Keratinocyte (primary cell): ENCODE measurements around the gene ANKRD44.

Experiments used
- CTCF ChIP-seq, 3 experiments: IDR thresholded peaks in 1 of 3; conservative IDR thresholded peaks in 1 of 3; optimal IDR thresholded peaks in 1 of 3; 2 replicates in 2 of 3; 3 replicates in 1 of 3; pipeline versions ENCODE3 to v1.5.1; 2011; ENCODE audit warnings: low read length in 3 of 3, mild to moderate bottlenecking in 3 of 3, moderate library complexity in 2 of 3, control low read depth in 1 of 3, inconsistent platforms in 1 of 3; ENCODE audit not compliant: insufficient read depth in 2 of 3; ENCODE audit errors: extremely low read depth in 1 of 3
- EZH2 ChIP-seq: IDR thresholded peaks from one replicate; pipeline ENCODE4 v1.6.1; 2012; ENCODE audit warnings: inconsistent platforms, mild to moderate bottlenecking, low read length, moderate library complexity

GRCh38 chr2:197241596-197241995, 69.0 kb downstream of the ANKRD44 start:
- no peak for TF ChIP-seq CTCF (optimal IDR thresholded peaks at IDR 0.05 in 1 of 3, IDR thresholded peaks at IDR 0.05 in 1 of 3, conservative IDR thresholded peaks at IDR 0.05 in 1 of 3; ENCODE audit: extremely low read depth in 1 of 3, insufficient read depth in 2 of 3, low read length in 3 of 3)
- TF ChIP-seq EZH2 = no peak
